DMS114 treated with DMSO at 0.1 percent for 48 hours (cell line): Measurements from ENCODE around the gene CST3.
"Not testable (repeated sequence)": the region's sequence is repeated elsewhere in the genome, so short reads cannot be mapped to it uniquely, and the experiment has no call there.

Experiments used
- DNase-seq: peaks from one replicate; lab custom pipeline; 2025; ENCODE audit not compliant: unreplicated experiment; lab: John Stamatoyannopoulos, UW

CST3 gene

GRCh38 chr20:23662276-23662870 is 24.6 kb upstream of the CST3 start:
- DNase-seq, result no peak

GRCh38 chr20:23661002-23661429 is 23.3 kb upstream of the CST3 start:
- DNase-seq, result no peak

- DNase-seq, result no peak
These were observed 22.5 kb upstream of the CST3 start for GRCh38 chr20:23659989-23660837.

GRCh38 chr20:23659610-23659988 is 21.8 kb upstream of the CST3 start:
- DNase-seq, result not testable (repeated sequence)

GRCh38 chr20:23658989-23659609 is 21.3 kb upstream of the CST3 start:
- no peak for DNase-seq

- no peak for DNase-seq
These were observed 20.6 kb upstream of the CST3 start for GRCh38 chr20:23658336-23658735.

- no peak for DNase-seq
These were observed 19.4 kb upstream of the CST3 start for GRCh38 chr20:23657202-23657601.

- DNase-seq, result no peak
These were observed 18.6 kb upstream of the CST3 start for GRCh38 chr20:23656372-23656771.

- no peak for DNase-seq
These were observed 17.9 kb upstream of the CST3 start for GRCh38 chr20:23655491-23656211.

GRCh38 chr20:23654717-23655116 is 17.0 kb upstream of the CST3 start:
- DNase-seq, result no peak

- no peak for DNase-seq
These were observed 16.2 kb upstream of the CST3 start for GRCh38 chr20:23654000-23654399.

GRCh38 chr20:23653400-23653938 is 15.7 kb upstream of the CST3 start:
- no peak for DNase-seq

GRCh38 chr20:23652926-23653325 is 15.2 kb upstream of the CST3 start:
- DNase-seq, result no peak

- DNase-seq, result no peak
These were observed 14.6 kb upstream of the CST3 start for GRCh38 chr20:23652371-23652770.

- DNase-seq, result no peak
These were observed 13.4 kb upstream of the CST3 start for GRCh38 chr20:23651117-23651516.

GRCh38 chr20:23649830-23650417 is 12.2 kb upstream of the CST3 start:
- no peak for DNase-seq

- no peak for DNase-seq
These were observed 11.5 kb upstream of the CST3 start for GRCh38 chr20:23649242-23649641.

GRCh38 chr20:23647346-23647745 is 9.6 kb upstream of the CST3 start:
- DNase-seq, result no peak

GRCh38 chr20:23646106-23646873 is 8.5 kb upstream of the CST3 start:
- no peak for DNase-seq

- DNase-seq, result no peak
These were observed 7.8 kb upstream of the CST3 start for GRCh38 chr20:23645575-23645974.
